Activated CD4-positive, alpha-beta T cell treated with anti-CD3 and anti-CD28 coated beads for 48 hours (primary cell): ENCODE measurements around the gene SH3YL1.

Source experiments
- DNase-seq: peaks from one replicate; pipeline ENCODE4 v3.0.0-alpha.2; 2020

The SH3YL1 gene

GRCh38 chr2:255195-255594 lies 8.6 kb downstream of the SH3YL1 start:
- DNase-seq: no peak

- DNase-seq: no peak
These were observed 9.6 kb downstream of the SH3YL1 start for GRCh38 chr2:254241-254640.

GRCh38 chr2:253202-253638 lies 10.6 kb downstream of the SH3YL1 start:
- DNase-seq: no peak

GRCh38 chr2:252001-252602 lies 11.7 kb downstream of the SH3YL1 start:
- no peak for DNase-seq

GRCh38 chr2:249538-250042 lies 14.2 kb downstream of the SH3YL1 start:
- DNase-seq: no peak

- DNase-seq: no peak
These were observed 15.1 kb downstream of the SH3YL1 start for GRCh38 chr2:248724-249123.

GRCh38 chr2:246489-247144 lies 17.2 kb downstream of the SH3YL1 start:
- DNase-seq: peak; percentile 18

GRCh38 chr2:244547-244946 lies 19.3 kb downstream of the SH3YL1 start:
- DNase-seq: no peak

GRCh38 chr2:238869-239268 lies 25.0 kb downstream of the SH3YL1 start:
- no peak for DNase-seq

- no peak for DNase-seq
These were observed 25.4 kb downstream of the SH3YL1 start for GRCh38 chr2:238431-238830.

- DNase-seq: no peak
These were observed 26.0 kb downstream of the SH3YL1 start for GRCh38 chr2:237878-238277.

- DNase-seq: no peak
These were observed 26.8 kb downstream of the SH3YL1 start for GRCh38 chr2:236993-237539.

GRCh38 chr2:234421-234820 lies 29.4 kb downstream of the SH3YL1 start:
- no peak for DNase-seq

GRCh38 chr2:233030-233429 lies 30.8 kb downstream of the SH3YL1 start:
- no peak for DNase-seq

- no peak for DNase-seq
These were observed 32.2 kb downstream of the SH3YL1 start for GRCh38 chr2:231521-232185.

GRCh38 chr2:228518-229278 lies 35.1 kb downstream of the SH3YL1 start:
- no peak for DNase-seq

GRCh38 chr2:228115-228514 lies 35.7 kb downstream of the SH3YL1 start:
- DNase-seq: no peak

GRCh38 chr2:223971-224760 lies 39.7 kb downstream of the SH3YL1 start:
- DNase-seq: no peak

GRCh38 chr2:223451-223850 lies 40.4 kb downstream of the SH3YL1 start:
- DNase-seq: no peak

GRCh38 chr2:216068-216467 lies 47.8 kb downstream of the SH3YL1 start:
- DNase-seq: no peak

- no peak for DNase-seq
These were observed 49.7 kb downstream of the SH3YL1 start for GRCh38 chr2:213932-214693.
